ENCODE data around the gene PSMD14. TPM values are rescaled to one million over a fixed set of nuclear protein-coding genes. Genes with fewer than 3 reads are reported as not detected.

PSMD14 gene
- total RNA-seq, 1 donor from 2014 or later, result 109 TPM

DNA sequence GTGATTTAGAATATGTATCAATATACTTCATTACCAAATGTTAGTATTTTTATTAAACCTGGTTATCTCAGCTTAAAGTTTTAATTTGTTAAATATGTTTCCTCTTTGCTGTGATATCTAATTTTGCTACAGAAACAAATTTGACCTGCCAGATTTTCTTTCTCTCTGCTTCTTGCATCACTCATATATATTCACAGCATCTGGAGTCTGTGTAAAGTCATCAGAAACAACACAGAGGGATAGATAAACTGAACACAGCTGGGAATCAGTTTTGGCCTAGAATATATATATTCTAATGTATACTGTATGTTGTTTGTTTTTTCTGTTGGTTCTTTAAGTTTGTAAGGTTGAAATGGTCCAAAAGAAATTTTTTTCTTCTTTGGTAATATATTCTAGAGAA is 8.5 kb downstream of the PSMD14 start:
- H3K4me3 ChIP-seq (ENCODE audit: low read depth, low read length), result no peak overlapping the region
- no peak for DNase-seq (ENCODE audit: low read depth)
- H3K27me3 ChIP-seq (ENCODE audit: control insufficient read depth, insufficient read depth, low read length), result no peaks in the 10 kb centered on the region
- TF ChIP-seq, protein P1, sequence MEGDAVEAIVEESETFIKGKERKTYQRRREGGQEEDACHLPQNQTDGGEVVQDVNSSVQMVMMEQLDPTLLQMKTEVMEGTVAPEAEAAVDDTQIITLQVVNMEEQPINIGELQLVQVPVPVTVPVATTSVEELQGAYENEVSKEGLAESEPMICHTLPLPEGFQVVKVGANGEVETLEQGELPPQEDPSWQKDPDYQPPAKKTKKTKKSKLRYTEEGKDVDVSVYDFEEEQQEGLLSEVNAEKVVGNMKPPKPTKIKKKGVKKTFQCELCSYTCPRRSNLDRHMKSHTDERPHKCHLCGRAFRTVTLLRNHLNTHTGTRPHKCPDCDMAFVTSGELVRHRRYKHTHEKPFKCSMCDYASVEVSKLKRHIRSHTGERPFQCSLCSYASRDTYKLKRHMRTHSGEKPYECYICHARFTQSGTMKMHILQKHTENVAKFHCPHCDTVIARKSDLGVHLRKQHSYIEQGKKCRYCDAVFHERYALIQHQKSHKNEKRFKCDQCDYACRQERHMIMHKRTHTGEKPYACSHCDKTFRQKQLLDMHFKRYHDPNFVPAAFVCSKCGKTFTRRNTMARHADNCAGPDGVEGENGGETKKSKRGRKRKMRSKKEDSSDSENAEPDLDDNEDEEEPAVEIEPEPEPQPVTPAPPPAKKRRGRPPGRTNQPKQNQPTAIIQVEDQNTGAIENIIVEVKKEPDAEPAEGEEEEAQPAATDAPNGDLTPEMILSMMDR (IDR thresholded peaks at IDR 0.05; ENCODE audit: insufficient read depth, low read length, poor library complexity, severe bottlenecking), result no peak
- no peaks in the 10 kb centered on the region for H3K36me3 ChIP-seq (ENCODE audit: control insufficient read depth, insufficient read depth, low read length)

DNA sequence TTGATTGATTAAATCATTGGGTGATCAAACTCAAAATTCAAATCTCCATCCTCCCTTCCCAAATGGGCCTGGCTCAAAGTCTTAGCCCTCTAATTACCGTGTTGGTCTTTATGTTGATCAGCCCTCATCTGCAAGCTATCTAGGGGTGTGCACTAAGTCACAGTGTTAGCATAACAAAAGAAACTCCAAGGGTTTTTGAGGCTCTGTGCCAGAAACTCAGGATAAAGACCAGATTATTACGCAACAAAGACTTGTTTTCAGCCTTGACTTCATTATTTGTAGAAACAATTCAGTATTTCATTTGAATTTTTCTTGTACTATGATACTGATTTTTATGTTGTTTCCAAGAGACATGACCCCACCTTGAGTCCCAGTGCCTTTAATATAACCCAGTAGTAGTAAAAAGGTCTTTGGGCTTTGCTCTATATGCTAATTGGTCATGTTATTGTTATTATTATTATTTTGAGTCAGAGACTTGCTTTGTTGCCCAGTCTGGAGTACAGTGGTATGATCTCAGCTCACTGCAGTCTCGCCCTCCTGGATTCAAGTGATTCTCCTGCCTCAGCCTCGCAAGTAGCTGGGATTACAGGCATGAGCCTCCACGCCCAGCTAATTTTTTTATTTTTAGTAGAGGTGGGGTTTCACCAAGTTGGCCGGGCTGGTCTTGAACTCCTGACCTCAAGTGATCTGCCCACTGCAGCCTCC is 13.9 kb downstream of the PSMD14 start:
- no peaks in the 10 kb centered on the region for H3K36me3 ChIP-seq (ENCODE audit: control insufficient read depth, insufficient read depth, low read length)
- no peaks in the 10 kb centered on the region for H3K27me3 ChIP-seq (ENCODE audit: control insufficient read depth, insufficient read depth, low read length)
- TF ChIP-seq, protein P1 (IDR thresholded peaks at IDR 0.05; ENCODE audit: insufficient read depth, low read length, poor library complexity, severe bottlenecking), result no peak
- DNase-seq (ENCODE audit: low read depth), result no peak
- H3K4me3 ChIP-seq (ENCODE audit: low read depth, low read length), result no peak overlapping the region

DNA sequence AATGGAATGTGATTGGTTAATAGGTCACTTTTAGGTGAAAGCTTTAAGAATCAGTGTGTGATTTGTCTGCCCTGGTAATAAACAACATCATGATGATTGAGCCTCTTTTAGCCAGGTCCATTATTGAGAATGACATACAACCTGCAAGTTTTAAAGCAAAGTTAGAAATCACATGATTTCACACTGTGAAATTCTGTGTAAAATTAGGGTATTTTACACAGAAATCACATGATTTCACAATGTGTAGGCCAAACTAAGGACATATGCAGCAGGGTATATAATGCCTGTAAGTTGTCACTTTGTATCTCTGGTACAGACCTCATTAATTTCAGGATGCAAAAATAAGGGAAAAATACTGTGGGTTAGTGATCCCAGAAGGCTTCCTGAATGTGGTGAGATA is 16.7 kb downstream of the PSMD14 start:
- H3K36me3 ChIP-seq (ENCODE audit: control insufficient read depth, insufficient read depth, low read length), result no peaks in the 10 kb centered on the region
- DNase-seq (ENCODE audit: low read depth), result no peak
- no peaks in the 10 kb centered on the region for H3K27me3 ChIP-seq (ENCODE audit: control insufficient read depth, insufficient read depth, low read length)
- H3K4me3 ChIP-seq (ENCODE audit: low read depth, low read length), result no peak overlapping the region
- TF ChIP-seq, protein P1 (IDR thresholded peaks at IDR 0.05; ENCODE audit: insufficient read depth, low read length, poor library complexity, severe bottlenecking), result no peak

DNA sequence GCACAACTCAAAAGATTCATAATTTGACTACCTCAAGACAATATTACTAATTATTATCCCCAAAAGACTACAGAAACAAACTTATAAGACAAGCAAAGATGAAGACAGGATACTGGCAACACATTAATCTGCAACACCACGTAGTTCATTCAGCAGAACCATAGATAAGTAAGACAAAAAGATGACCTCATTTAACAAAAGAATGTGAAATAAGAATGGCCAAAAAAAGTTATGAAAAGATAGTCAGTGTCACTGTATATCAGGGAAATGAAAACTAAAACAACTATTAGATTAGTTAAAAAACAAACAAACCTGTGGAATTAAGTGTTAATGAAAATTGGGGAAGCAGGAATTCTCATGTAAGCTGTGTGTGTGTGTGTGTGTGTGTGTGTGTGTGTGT is 19.4 kb downstream of the PSMD14 start:
- Histone ChIP-seq H3K27me3 (ENCODE audit: control insufficient read depth, insufficient read depth, low read length) (no peaks in the 10 kb centered on the region), H3K4me3 (ENCODE audit: low read depth, low read length) (no peak overlapping the region), H3K36me3 (ENCODE audit: control insufficient read depth, insufficient read depth, low read length) (no peaks in the 10 kb centered on the region)
- TF ChIP-seq, protein P1 (IDR thresholded peaks at IDR 0.05; ENCODE audit: insufficient read depth, low read length, poor library complexity, severe bottlenecking), result no peak
- no peak for DNase-seq (ENCODE audit: low read depth)

DNA sequence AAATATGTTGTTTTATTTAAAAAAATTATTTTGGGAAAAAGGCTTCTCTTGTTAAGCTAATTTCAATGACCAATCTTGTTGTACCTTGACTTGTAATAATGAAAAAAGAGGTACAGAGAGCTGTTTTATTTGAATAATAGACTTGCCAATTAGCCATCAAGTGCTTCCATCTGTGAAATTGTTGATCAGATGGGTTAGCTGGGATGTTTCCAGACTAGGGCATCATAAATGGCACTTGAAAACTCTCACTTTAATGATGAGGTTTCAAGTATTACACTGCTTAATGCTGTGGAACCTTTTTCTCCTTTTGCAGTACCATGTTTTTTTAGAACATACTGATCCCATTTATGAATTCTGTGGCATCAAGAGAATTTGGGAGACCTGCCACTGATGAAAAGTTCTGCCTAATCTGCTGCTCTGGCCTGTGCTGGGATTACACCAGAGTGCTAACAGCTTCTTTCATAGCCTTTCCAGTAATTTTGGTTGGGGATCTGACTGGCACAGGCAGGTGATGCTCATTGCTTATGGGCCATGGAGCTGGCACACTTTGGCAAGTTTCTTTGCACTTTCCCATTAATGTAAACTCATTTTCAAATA is 24.2 kb downstream of the PSMD14 start:
- no peak for DNase-seq (ENCODE audit: low read depth)
- Histone ChIP-seq H3K36me3 (ENCODE audit: control insufficient read depth, insufficient read depth, low read length) (peaks cover 2% of the 10 kb centered on the region), H3K27me3 (ENCODE audit: control insufficient read depth, insufficient read depth, low read length) (no peaks in the 10 kb centered on the region), H3K4me3 (ENCODE audit: low read depth, low read length) (no peak overlapping the region)
- TF ChIP-seq, protein P1 (IDR thresholded peaks at IDR 0.05; ENCODE audit: insufficient read depth, low read length, poor library complexity, severe bottlenecking), result no peak

DNA sequence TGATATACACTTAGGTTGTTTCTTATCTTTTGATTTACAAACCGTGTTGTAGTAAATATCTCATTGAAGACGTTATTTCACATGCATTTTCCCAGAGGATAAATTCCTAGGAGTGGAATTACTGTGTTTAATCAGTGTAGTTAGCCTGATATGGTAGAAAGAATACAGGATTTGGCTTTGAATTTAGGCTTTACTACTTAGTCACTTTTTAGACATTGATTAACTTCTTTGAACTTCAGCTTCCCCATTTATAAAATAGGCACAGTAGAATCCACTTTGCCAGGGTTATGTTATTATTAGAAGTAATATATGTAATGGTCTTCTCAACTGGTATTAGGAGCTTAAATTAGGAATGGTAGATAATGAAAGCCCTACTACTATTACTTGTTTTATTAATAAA is 27.4 kb downstream of the PSMD14 start:
- Histone ChIP-seq H3K27me3 (ENCODE audit: control insufficient read depth, insufficient read depth, low read length) (no peaks in the 10 kb centered on the region), H3K4me3 (ENCODE audit: low read depth, low read length) (no peak overlapping the region), H3K36me3 (ENCODE audit: control insufficient read depth, insufficient read depth, low read length) (peaks cover 2% of the 10 kb centered on the region)
- TF ChIP-seq, protein P1 (IDR thresholded peaks at IDR 0.05; ENCODE audit: insufficient read depth, low read length, poor library complexity, severe bottlenecking), result no peak
- no peak for DNase-seq (ENCODE audit: low read depth)

All from kidney epithelial cell (primary cell).